CD4-positive, alpha-beta memory T cell (primary cell): Measurements from ENCODE around the gene SPSB1. TPM values are rescaled to one million over a fixed set of nuclear protein-coding genes. Genes with fewer than 3 reads are reported as not detected.
A peak's percentile ranks its signal among the peaks of the same experiment; 100 is the strongest.
"Not testable (repeated sequence)": the region's sequence is repeated elsewhere in the genome, so short reads cannot be mapped to it uniquely, and the experiment has no call there.

Experiments used
- CTCF ChIA-PET: fragments of 350-600 bp; sonication (Branson Sonifier 250); formaldehyde crosslinking; loops from one replicate; lab custom pipeline; 2021; ENCODE audit warnings: inconsistent platforms; ENCODE audit not compliant: partially characterized antibody; lab: Charles Lee
- POLR2A ChIA-PET: fragments of 350-600 bp; sonication (Branson Sonifier 250); formaldehyde crosslinking; loops from one replicate; lab custom pipeline; 2021; ENCODE audit not compliant: partially characterized antibody; lab: Charles Lee
- DNase-seq, 5 donors: peaks; one replicate each; pipeline versions ENCODE4 v3.0.0 to v3.0.0-alpha.2; 2020 to 2022; ENCODE audit warnings: mixed read lengths in 1 of 5
- H3K27ac ChIP-seq: one replicate; pipeline ENCODE4 v1.7.0; 2013; ENCODE audit warnings: low read depth, low read length
- H3K27me3 ChIP-seq: 2 replicates; pipeline ENCODE4 v1.7.0; 2013; ENCODE audit warnings: mild to moderate bottlenecking, low read length, moderate library complexity; ENCODE audit not compliant: insufficient read depth
- H3K36me3 ChIP-seq: 2 replicates; pipeline ENCODE4 v1.7.0; 2013; ENCODE audit warnings: mild to moderate bottlenecking, low read length, moderate library complexity; ENCODE audit not compliant: insufficient read depth
- H3K4me1 ChIP-seq: 2 replicates; pipeline ENCODE4 v1.7.0; 2013; ENCODE audit warnings: mild to moderate bottlenecking, low read length, moderate library complexity; ENCODE audit not compliant: insufficient read depth
- H3K4me3 ChIP-seq, 2 donors: one replicate each; pipeline ENCODE4 v1.7.0; 2013; ENCODE audit warnings: low read length in 2 of 2, mild to moderate bottlenecking in 1 of 2
- H3K9me3 ChIP-seq, 2 donors: one replicate each; pipeline ENCODE4 v1.7.0; 2013; ENCODE audit warnings: low read length in 2 of 2, control low read depth in 1 of 2; ENCODE audit not compliant: control insufficient read depth in 1 of 2
- H3K27ac Mint-ChIP-seq, 7 donors: one replicate each; pipeline ENCODE4 v1.8.0; 2020 to 2021; ENCODE audit warnings: mixed read lengths in 7 of 7, mild to moderate bottlenecking in 6 of 7, inconsistent platforms in 3 of 7, moderate library complexity in 3 of 7
- H3K27me3 Mint-ChIP-seq, 2 donors: one replicate each; pipeline ENCODE4 v1.8.0; 2020 to 2021; ENCODE audit warnings: mixed read lengths in 2 of 2
- H3K36me3 Mint-ChIP-seq, 2 donors: one replicate each; pipeline ENCODE4 v1.8.0; 2020 to 2021; ENCODE audit warnings: mixed read lengths in 2 of 2, inconsistent platforms in 1 of 2, mild to moderate bottlenecking in 1 of 2
- H3K4me1 Mint-ChIP-seq, 4 donors: one replicate each; pipeline ENCODE4 v1.8.0; 2020 to 2021; ENCODE audit warnings: mixed read lengths in 4 of 4, mild to moderate bottlenecking in 1 of 4
- H3K4me3 Mint-ChIP-seq, 8 donors: one replicate each; pipeline ENCODE4 v1.8.0; 2020 to 2021; ENCODE audit warnings: mixed read lengths in 8 of 8, mild to moderate bottlenecking in 7 of 8, moderate library complexity in 6 of 8, inconsistent platforms in 3 of 8
- H3K9me3 Mint-ChIP-seq, 8 donors: one replicate each; pipeline ENCODE4 v1.8.0; 2020 to 2021; ENCODE audit warnings: mixed read lengths in 8 of 8, mild to moderate bottlenecking in 5 of 8, inconsistent platforms in 3 of 8, moderate library complexity in 1 of 8
- intact Hi-C: fragments of 100-400 bp; cut with micrococcal nuclease; formaldehyde crosslinking; loops from one replicate; pipeline ENCODE4 v1.15.1; 2023
- polyA plus RNA-seq, 2 donors: library from polyadenylated mRNA; unstranded; fragments of 300-500 nt; fragmentation: Illumina TruSeq; gene quantifications; one replicate each; pipeline ENCODE4 v1.2.3, GENCODE V29; 2021
- total RNA-seq, 2 experiments: library from RNA; stranded (reverse); gene quantifications; one replicate each; pipeline ENCODE4 v1.2.3, GENCODE V29; 2021

The SPSB1 gene
- total and polyA plus RNA-seq, 4 experiments from 2014 or later, result 2.8 to 4.5 (median 3.7) TPM

DNA sequence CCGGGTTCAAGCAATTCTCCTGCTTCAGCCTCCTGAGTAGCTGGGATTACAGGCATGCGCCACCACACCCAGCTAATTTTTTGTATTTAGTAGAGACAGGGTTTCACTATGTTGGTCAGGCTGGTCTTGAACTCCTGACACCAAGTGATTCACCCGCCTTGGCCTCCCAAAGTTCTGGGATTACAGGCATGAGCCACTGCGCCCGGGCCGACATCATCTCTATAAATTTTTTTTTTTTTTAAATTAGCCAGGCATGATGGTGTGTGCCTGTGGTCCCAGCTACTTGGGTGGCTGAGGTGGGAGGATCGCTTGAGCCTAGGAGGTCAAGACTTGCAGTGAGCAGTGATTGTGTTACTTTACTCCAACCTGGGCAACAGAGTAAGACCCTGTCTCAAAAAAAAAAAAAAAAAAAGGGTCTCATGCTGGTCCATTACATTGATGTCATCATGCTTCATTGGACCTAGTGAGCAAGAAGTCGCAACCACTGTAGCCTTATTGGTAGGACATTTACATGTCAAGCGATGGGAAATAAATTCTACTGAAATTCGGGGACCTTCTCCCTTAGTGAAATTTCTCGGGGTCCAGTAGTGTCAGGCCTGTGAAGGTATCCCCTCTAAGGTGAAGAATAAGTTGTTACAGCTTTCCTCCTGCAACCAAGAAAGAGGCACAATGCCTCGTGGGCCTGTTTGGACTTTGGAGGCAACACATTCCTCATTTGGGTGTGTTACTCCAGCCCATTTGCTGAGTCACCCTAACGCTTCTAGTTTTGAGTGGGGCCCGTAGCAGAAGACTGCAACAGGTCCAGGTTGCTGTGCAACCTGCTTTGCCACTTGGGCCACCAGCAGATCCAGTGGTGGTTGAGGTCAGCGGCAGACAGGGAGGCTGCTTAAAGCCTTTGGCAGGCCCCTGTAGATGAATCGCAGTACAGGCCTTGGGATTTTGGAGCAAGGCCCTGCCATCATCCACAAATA lies 7.2 kb downstream of the SPSB1 start:
- H3K36me3 ChIP-seq, H3K27me3 Mint-ChIP-seq, H3K4me3 ChIP-seq, H3K27me3 ChIP-seq, H3K4me1 ChIP-seq, H3K36me3 Mint-ChIP-seq, H3K9me3 Mint-ChIP-seq, H3K9me3 ChIP-seq, DNase-seq, CTCF ChIA-PET, H3K4me3 Mint-ChIP-seq, H3K27ac ChIP-seq: not testable (repeated sequence)
- intact Hi-C loops, result loop anchor here (10.0 kb wide), 2 partner anchors 125 to 275 kb away; no protein-coding TSS in a partner anchor
- peak overlapping the region in 1 of 7 donors; percentile 24 for H3K27ac Mint-ChIP-seq
- POLR2A ChIA-PET, result interaction anchor here (0.7 kb wide), 1 partner anchor 191 kb away, joined by 3 read pairs; no protein-coding TSS in a partner anchor
- peaks cover 20 to 52% (median 25%) of the 10 kb centered on the region in 4 donors for H3K4me1 Mint-ChIP-seq

GRCh38 chr1:9300573-9300972 lies 7.9 kb downstream of the SPSB1 start:
- H3K27me3 Mint-ChIP-seq, result no peaks in the 10 kb centered on the region
- H3K27ac ChIP-seq, result no peak overlapping the region
- CTCF ChIA-PET, result interaction anchor here (1.4 kb wide), 1 partner anchor 11 kb away, joined by 4 read pairs; no protein-coding TSS in a partner anchor
- no peak for DNase-seq
- H3K9me3 ChIP-seq, result no peaks in the 10 kb centered on the region
- H3K9me3 Mint-ChIP-seq, result no peaks in the 10 kb centered on the region
- H3K4me3 Mint-ChIP-seq, result peak overlapping the region in 1 of 8 donors; percentile 50
- H3K4me1 ChIP-seq, result peaks cover 3% of the 10 kb centered on the region
- H3K27me3 ChIP-seq, result no peaks in the 10 kb centered on the region
- H3K4me1 Mint-ChIP-seq, result peaks cover 17 to 56% (median 26%) of the 10 kb centered on the region in 4 donors
- POLR2A ChIA-PET, result no interaction called here
- H3K4me3 ChIP-seq, result no peak overlapping the region
- H3K36me3 ChIP-seq, result no peaks in the 10 kb centered on the region
- H3K36me3 Mint-ChIP-seq, result peaks cover 0 to 4% of the 10 kb centered on the region in 2 donors
- H3K27ac Mint-ChIP-seq, result peak overlapping the region in 2 of 7 donors; percentile 24 to 46
- intact Hi-C loops, result no loop called here

GRCh38 chr1:9302745-9303524 lies 10.2 kb downstream of the SPSB1 start:
- H3K27ac Mint-ChIP-seq, result peak overlapping the region in 1 of 7 donors; percentile 26
- Histone ChIP-seq H3K36me3 (no peaks in the 10 kb centered on the region), H3K27me3 (no peaks in the 10 kb centered on the region), H3K4me1 (no peaks in the 10 kb centered on the region), H3K9me3 (no peaks in the 10 kb centered on the region), H3K27ac (no peak overlapping the region), H3K4me3 (no peak overlapping the region)
- H3K36me3 Mint-ChIP-seq, result peaks cover 0 to 4% of the 10 kb centered on the region in 2 donors
- peaks cover 12 to 46% (median 24%) of the 10 kb centered on the region in 4 donors for H3K4me1 Mint-ChIP-seq
- no peaks in the 10 kb centered on the region for H3K27me3 Mint-ChIP-seq
- POLR2A ChIA-PET, result no interaction called here
- no peaks in the 10 kb centered on the region for H3K9me3 Mint-ChIP-seq
- DNase-seq, result no peak
- no peak overlapping the region for H3K4me3 Mint-ChIP-seq
- CTCF ChIA-PET, result no interaction called here
- intact Hi-C loops, result no loop called here

DNA sequence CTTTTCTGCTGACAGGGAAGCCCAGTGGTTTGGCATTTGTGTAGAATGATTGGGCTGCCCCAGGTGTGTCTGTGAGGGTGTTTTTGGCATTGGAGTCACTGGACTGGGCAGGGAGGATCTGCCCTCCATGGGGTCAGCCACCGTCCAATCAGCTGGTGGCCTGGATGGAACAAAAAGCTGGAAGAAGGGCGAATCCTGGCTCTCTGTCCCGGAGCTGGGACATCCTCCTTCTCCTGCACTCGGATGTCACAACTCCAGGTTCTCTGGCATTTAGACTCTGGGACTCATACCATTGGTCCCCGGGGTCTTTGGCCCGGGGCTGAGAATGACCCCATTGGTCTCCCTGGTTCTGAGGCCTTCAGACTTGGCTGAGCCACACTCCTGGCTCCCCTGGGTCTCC lies 11.2 kb downstream of the SPSB1 start:
- intact Hi-C loops, result no loop called here
- Histone ChIP-seq H3K9me3 (no peaks in the 10 kb centered on the region), H3K4me3 (no peak overlapping the region), H3K27ac (no peak overlapping the region), H3K27me3 (no peaks in the 10 kb centered on the region), H3K36me3 (no peaks in the 10 kb centered on the region), H3K4me1 (no peaks in the 10 kb centered on the region)
- no peaks in the 10 kb centered on the region for H3K9me3 Mint-ChIP-seq
- peaks cover 12 to 51% (median 24%) of the 10 kb centered on the region in 4 donors for H3K4me1 Mint-ChIP-seq
- H3K36me3 Mint-ChIP-seq, result peaks cover 0 to 4% of the 10 kb centered on the region in 2 donors
- no peaks in the 10 kb centered on the region for H3K27me3 Mint-ChIP-seq
- H3K27ac Mint-ChIP-seq, result no peak overlapping the region
- ChIA-PET POLR2A (interaction anchor here (0.8 kb wide), 1 partner anchor 122 kb away, joined by 3 read pairs; no protein-coding TSS in a partner anchor), CTCF (interaction anchor here (0.7 kb wide), 1 partner anchor 184 kb away, joined by 3 read pairs; no protein-coding TSS in a partner anchor)
- DNase-seq, result no peak
- no peak overlapping the region for H3K4me3 Mint-ChIP-seq

DNA sequence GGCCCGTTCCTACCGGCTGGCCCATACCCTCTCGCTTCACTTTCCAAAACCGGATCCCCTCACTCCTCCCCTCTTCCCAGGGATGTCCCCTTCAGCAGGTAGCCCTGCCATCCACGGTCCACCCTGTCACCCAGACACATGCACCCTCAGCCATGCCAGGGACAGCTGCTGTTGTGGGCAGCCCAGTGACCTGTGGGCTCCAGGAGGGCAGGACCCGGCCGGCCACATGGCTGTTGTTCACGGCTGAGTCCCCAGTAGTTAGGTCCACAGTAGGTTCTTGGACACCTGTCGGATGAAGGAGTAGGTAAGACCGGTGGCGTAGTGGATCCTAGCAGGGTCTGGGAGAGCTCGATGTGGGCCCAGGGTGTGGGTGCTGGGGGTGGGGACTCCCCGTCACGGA lies 12.5 kb downstream of the SPSB1 start:
- H3K27ac Mint-ChIP-seq, result no peak overlapping the region
- peaks cover 12 to 55% (median 24%) of the 10 kb centered on the region in 4 donors for H3K4me1 Mint-ChIP-seq
- Histone ChIP-seq H3K36me3 (no peaks in the 10 kb centered on the region), H3K27ac (no peak overlapping the region), H3K4me1 (no peaks in the 10 kb centered on the region), H3K4me3 (no peak overlapping the region), H3K27me3 (no peaks in the 10 kb centered on the region), H3K9me3 (no peaks in the 10 kb centered on the region)
- POLR2A ChIA-PET, result no interaction called here
- CTCF ChIA-PET, result interaction anchor here (1.5 to 1.9 kb wide), 2 partner anchors 15 to 150 kb away, joined by 3 to 6 read pairs; no protein-coding TSS in a partner anchor
- no peaks in the 10 kb centered on the region for H3K9me3 Mint-ChIP-seq
- no peak overlapping the region for H3K4me3 Mint-ChIP-seq
- no peaks in the 10 kb centered on the region for H3K27me3 Mint-ChIP-seq
- no peak for DNase-seq
- intact Hi-C loops, result no loop called here
- H3K36me3 Mint-ChIP-seq, result peaks cover 0 to 4% of the 10 kb centered on the region in 2 donors

DNA sequence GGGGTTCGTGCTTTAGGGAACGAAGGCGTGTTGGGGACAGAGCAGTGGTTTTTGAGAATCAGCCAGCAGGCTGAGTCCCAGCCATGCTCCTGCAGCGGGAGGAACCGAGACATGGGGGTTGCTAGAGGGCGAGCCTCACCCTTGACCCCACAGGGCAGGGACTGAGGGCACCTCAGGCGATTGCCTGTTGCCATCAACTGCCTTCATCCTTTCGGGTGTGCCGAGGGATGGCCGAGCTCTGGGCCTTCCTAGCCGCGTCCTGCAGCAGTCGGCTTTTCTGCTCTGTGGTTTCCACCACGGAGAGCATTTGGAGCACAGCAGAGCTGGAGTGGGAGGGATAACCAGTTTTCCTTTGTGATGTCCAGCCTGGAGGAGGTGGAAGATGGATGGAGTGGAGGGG lies 13.3 kb downstream of the SPSB1 start:
- Mint-ChIP-seq H3K4me1 (peaks cover 7 to 50% (median 17%) of the 10 kb centered on the region in 4 donors), H3K4me3 (no peak overlapping the region), H3K36me3 (peaks cover 0 to 4% of the 10 kb centered on the region in 2 donors), H3K27me3 (no peaks in the 10 kb centered on the region), H3K27ac (peak overlapping the region in 1 of 7 donors; percentile 59), H3K9me3 (no peaks in the 10 kb centered on the region)
- Histone ChIP-seq H3K27me3 (no peaks in the 10 kb centered on the region), H3K9me3 (no peaks in the 10 kb centered on the region), H3K27ac (no peak overlapping the region), H3K36me3 (no peaks in the 10 kb centered on the region), H3K4me1 (no peaks in the 10 kb centered on the region), H3K4me3 (no peak overlapping the region)
- ChIA-PET CTCF (interaction anchor here (1.9 kb wide), 1 partner anchor 150 kb away, joined by 6 read pairs; no protein-coding TSS in a partner anchor), POLR2A (no interaction called here)
- intact Hi-C loops, result no loop called here
- DNase-seq, result no peak
